OCI-LY3 (cell line): Measurements from ENCODE around the gene MSI2.

Experiments
- H2AFZ ChIP-seq: fragments of 200-600, 300-600 bp; shearing (Covaris generic); 2 replicates; pipeline ENCODE4 v1.6.0; 2014; ENCODE audit warnings: antibody characterized with exemption, low read depth, low read length
- H3K27ac ChIP-seq: fragments of 200-600, 300-600 bp; sonication (generic); 2 replicates; pipeline ENCODE4 v1.5.1; 2014; ENCODE audit warnings: mild to moderate bottlenecking, low read length, moderate library complexity, mixed read lengths
- H3K27me3 ChIP-seq: fragments of 200-600, 300-600 bp; sonication (generic); 2 replicates; pipeline ENCODE4 v1.6.1; 2014; ENCODE audit warnings: low read depth, low read length, mixed read lengths
- H3K36me3 ChIP-seq: fragments of 200-600, 300-600 bp; sonication (generic); replicated peaks from 2 replicates; pipeline ENCODE3; 2014; ENCODE audit warnings: low read depth, low read length, mixed read lengths
- H3K4me1 ChIP-seq: fragments of 300-600, 200-600 bp; sonication (generic); 2 replicates; pipeline ENCODE4 v1.6.1; 2014; ENCODE audit warnings: low read length, mixed read lengths
- H3K4me2 ChIP-seq: fragments of 200-600, 300-600 bp; sonication (generic); 2 replicates; pipeline ENCODE4 v1.6.1; 2014; ENCODE audit warnings: low read length, mixed read lengths
- H3K4me3 ChIP-seq: fragments of 300-600, 200-600 bp; sonication (generic); 2 replicates; pipeline ENCODE4 v1.5.1; 2014; ENCODE audit warnings: antibody characterized with exemption, mild to moderate bottlenecking, low read length, moderate library complexity
- H3K79me2 ChIP-seq: fragments of 300-600, 200-600 bp; shearing (Covaris generic); 2 replicates; pipeline ENCODE4 v1.6.1; 2014; ENCODE audit warnings: mild to moderate bottlenecking, low read length, mixed read lengths
- H3K9ac ChIP-seq: fragments of 300-600, 200-600 bp; shearing (Covaris generic); 2 replicates; pipeline ENCODE4 v1.6.0; 2014; ENCODE audit warnings: mild to moderate bottlenecking, low read length, moderate library complexity
- H3K9me3 ChIP-seq: fragments of 200-600, 300-600 bp; shearing (Covaris generic); 2 replicates; pipeline ENCODE4 v1.6.1; 2014; ENCODE audit warnings: low read length, mixed read lengths; ENCODE audit not compliant: insufficient read depth
- H4K20me1 ChIP-seq: fragments of 200-600, 300-600 bp; sonication (generic); 2 replicates; pipeline ENCODE4 v1.6.1; 2016; ENCODE audit warnings: low read length, mixed read lengths; ENCODE audit not compliant: insufficient read depth
- CTCF ChIP-seq: fragments of 200-600, 300-600 bp; sonication (generic); IDR thresholded peaks from 2 replicates; pipeline ENCODE4 v1.5.1; 2014; ENCODE audit warnings: antibody characterized with exemption, low read length, low read depth
- EZH2phosphoT487 ChIP-seq: fragments of 200-600 bp; shearing (Covaris generic); IDR thresholded peaks from 2 replicates; pipeline ENCODE4 v1.6.1; 2018; ENCODE audit warnings: antibody characterized with exemption, mixed run types, low read depth

MSI2 gene

DNA sequence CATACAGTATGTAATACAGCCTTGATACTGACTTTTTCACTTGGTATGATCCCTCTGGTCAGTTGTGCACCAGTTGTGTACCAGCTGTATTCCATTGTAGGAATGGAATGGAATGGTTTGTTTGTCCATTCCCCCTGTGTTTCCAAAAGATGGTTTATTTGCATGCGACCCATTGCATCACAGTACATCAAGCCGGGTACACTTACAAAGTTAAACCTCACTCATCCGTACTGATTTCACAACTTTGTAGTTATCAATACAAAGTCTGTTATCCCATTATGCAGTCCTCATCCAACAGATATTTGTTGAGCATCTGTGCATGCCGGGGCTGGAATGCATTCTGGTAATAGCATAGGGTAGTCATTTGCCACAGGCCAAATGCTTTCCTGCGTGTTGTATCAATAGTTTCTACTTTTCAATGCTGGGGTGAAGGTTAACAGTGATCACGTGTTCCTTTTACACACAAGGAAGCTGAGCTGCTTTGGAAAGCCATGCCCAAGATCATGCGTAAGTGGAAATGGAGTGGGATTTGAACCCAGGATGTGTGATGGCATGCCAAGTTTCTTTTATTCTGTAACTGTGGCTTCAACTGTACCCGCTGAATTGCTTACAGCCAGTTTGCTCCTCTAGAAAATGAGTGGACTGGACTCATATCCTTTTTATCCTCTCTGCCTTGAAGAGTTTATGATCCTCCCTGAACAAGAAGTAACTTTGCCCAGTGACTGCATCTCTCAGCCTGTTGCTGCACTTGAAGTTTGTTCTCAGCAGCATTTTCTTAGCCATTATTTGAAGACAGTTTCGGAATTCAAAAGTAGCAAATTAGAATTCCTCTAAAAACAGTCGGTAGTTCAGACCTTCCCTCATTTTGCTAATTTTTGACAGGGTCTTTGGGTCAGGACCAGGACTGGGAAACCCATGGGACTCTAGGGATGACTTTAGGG, 260.2 kb downstream of the MSI2 start:
- H3K79me2 ChIP-seq: no peaks in the 10 kb centered on the region

GRCh38 chr17:57517273-57517631, 260.9 kb downstream of the MSI2 start:
- no peak overlapping the region for H3K4me2 ChIP-seq
- H4K20me1 ChIP-seq: no peaks in the 10 kb centered on the region
- no peaks in the 10 kb centered on the region for H3K36me3 ChIP-seq
- no peaks in the 10 kb centered on the region for H3K27me3 ChIP-seq
- no peak overlapping the region for H3K4me3 ChIP-seq
- TF ChIP-seq CTCF (no peak), EZH2phosphoT487 (no peak)
- no peak overlapping the region for H2AFZ ChIP-seq
- no peaks in the 10 kb centered on the region for H3K9me3 ChIP-seq
- H3K9ac ChIP-seq: no peak overlapping the region
- H3K79me2 ChIP-seq: no peaks in the 10 kb centered on the region
- H3K27ac ChIP-seq: no peak overlapping the region
- H3K4me1 ChIP-seq: peaks cover 8% of the 10 kb centered on the region

More for the DNA sequence above, 260.2 kb downstream of the MSI2 start:
- no peaks in the 10 kb centered on the region for H3K36me3 ChIP-seq
- H3K4me1 ChIP-seq: peaks cover 4% of the 10 kb centered on the region
- TF ChIP-seq EZH2phosphoT487: no peak
- TF ChIP-seq CTCF: no peak
- no peak overlapping the region for H3K27ac ChIP-seq
- no peak overlapping the region for H3K4me2 ChIP-seq
- no peak overlapping the region for H3K4me3 ChIP-seq
- H3K9me3 ChIP-seq: no peaks in the 10 kb centered on the region
- H2AFZ ChIP-seq: no peak overlapping the region
- H3K9ac ChIP-seq: no peak overlapping the region
- H3K27me3 ChIP-seq: no peaks in the 10 kb centered on the region
- H4K20me1 ChIP-seq: no peaks in the 10 kb centered on the region

DNA sequence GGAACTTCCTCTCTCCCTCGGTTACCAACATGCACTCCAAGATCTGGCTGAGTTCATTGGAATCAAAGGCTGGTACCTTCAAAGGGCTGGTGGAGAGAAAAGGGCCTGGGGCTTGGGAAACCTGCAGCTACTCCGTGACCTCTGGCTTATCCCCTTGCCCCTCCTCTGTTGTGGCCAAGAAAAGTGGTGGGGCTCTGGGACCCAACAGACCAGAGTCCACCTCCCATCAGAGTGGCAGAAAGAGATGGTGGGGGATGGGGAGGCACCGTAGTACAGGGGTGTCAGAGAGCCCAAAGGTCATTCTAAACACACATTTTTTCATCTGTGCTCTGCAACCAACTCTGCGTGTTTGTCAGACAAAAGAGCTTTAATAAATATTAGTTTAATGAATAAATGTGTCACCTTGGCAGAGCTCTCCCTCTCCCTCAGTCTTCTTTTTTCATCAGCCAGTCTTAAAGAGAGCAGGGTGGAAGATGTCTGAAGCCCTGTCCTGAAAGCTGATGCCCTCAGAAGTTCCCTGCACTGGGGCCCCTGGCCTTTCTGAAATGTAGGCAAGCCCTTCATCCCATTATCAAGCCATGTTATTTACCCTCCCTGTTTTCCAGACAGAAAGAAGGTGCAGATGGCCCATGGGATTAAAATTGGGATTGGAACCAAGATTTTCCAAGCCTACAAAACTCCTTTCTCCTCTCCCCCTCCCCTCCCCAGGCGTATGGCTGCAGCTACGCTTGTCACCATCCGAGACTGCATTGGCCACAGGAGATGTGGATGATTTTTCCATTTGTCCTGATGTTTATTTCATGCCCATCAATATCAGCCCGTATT, 261.5 kb downstream of the MSI2 start:
- Histone ChIP-seq H3K27me3 (no peaks in the 10 kb centered on the region), H3K36me3 (no peaks in the 10 kb centered on the region), H3K9ac (no peak overlapping the region), H3K4me3 (no peak overlapping the region), H3K4me1 (peaks cover 8% of the 10 kb centered on the region), H3K79me2 (no peaks in the 10 kb centered on the region), H4K20me1 (no peaks in the 10 kb centered on the region), H2AFZ (no peak overlapping the region), H3K9me3 (no peaks in the 10 kb centered on the region), H3K4me2 (no peak overlapping the region), H3K27ac (no peak overlapping the region)
- TF ChIP-seq EZH2phosphoT487 (no peak), CTCF (no peak)
